ENCODE measurements around the gene SYT7. TPM values are rescaled to one million over a fixed set of nuclear protein-coding genes. Genes with fewer than 3 reads are reported as not detected.

The SYT7 gene
- total and polyA plus RNA-seq, 2 of the 8 experiments (the other 6 are each of a cell fraction or from before 2014, with no cell fraction given), result 9.6 to 10.5 TPM

DNA sequence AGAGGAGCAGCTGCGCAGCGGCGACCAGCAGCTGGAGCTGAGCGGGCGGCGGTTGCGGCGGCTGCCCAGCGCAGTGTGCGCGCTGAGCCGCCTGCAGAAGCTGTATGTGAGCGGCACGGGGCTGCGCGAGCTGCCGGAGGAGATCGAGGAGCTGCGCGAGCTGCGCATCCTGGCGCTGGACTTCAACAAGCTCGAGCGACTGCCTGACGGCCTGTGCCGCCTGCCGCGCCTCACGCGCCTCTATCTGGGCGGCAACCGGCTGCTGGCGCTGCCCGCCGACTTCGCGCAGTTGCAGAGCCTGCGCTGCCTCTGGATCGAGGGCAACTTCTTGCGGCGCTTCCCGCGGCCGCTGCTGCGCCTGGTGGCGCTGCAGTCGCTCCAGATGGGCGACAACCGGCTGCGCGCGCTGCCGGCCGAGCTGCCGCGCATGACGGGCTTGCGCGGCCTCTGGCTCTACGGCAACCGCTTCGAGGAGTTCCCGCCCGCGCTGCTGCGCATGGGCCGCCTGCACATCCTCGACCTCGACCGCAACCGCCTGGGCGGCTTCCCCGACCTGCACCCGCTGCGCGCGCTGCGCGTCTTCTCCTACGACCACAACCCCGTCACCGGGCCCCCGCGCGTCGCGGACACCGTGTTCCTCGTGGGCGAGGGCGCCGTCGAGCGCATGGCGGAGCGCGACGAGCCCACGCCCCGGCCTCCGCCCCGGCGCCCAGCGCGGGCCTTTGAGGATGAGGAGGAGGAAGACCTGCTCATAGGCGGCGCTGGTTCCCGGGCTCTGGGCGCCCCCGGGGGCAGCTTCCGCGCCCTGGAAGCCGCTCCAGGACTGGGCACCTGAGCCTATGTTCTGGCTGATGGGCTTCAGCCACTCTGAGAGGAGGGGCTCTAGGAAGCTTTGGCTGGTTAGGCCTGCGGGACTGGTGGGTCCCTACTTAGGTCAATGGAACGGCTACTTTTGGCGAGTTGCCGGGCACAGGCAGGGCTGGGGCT lies 71.5 kb downstream of the SYT7 start (continued):
- TF ChIP-seq NANOG (IDR thresholded peaks at IDR 0.05; ENCODE audit: insufficient read depth, low read depth, low read length, poor library complexity, severe bottlenecking), result no peak
- TF ChIP-seq CBX8 (IDR thresholded peaks at IDR 0.05; ENCODE audit: borderline replicate concordance, low read depth, low read length), result no peak
- TF ChIP-seq TEAD4 (IDR thresholded peaks at IDR 0.05; ENCODE audit: low read depth, low read length), result peak; percentile 55; the same call in 1 of the 2 replicates
- TF ChIP-seq SAP30 (IDR thresholded peaks at IDR 0.05; ENCODE audit: insufficient read depth, insufficient replicate concordance, low read length), result no peak
- TF ChIP-seq, protein P1, sequence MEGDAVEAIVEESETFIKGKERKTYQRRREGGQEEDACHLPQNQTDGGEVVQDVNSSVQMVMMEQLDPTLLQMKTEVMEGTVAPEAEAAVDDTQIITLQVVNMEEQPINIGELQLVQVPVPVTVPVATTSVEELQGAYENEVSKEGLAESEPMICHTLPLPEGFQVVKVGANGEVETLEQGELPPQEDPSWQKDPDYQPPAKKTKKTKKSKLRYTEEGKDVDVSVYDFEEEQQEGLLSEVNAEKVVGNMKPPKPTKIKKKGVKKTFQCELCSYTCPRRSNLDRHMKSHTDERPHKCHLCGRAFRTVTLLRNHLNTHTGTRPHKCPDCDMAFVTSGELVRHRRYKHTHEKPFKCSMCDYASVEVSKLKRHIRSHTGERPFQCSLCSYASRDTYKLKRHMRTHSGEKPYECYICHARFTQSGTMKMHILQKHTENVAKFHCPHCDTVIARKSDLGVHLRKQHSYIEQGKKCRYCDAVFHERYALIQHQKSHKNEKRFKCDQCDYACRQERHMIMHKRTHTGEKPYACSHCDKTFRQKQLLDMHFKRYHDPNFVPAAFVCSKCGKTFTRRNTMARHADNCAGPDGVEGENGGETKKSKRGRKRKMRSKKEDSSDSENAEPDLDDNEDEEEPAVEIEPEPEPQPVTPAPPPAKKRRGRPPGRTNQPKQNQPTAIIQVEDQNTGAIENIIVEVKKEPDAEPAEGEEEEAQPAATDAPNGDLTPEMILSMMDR (IDR thresholded peaks at IDR 0.05; ENCODE audit: control extremely low read depth in 1 of 3, insufficient read depth in 1 of 3, low read depth in 1 of 3, low read length in 3 of 3), result peak in 2 of 3 experiments; percentile 69 to 81; a peak in 3 of 4 replicates
- TF ChIP-seq SP1 (IDR thresholded peaks at IDR 0.05; ENCODE audit: low read depth, low read length), result no peak
- TF ChIP-seq RXRA (IDR thresholded peaks at IDR 0.05; ENCODE audit: insufficient read depth, low read depth, low read length), result no peak
- TF ChIP-seq ZNF274 (IDR thresholded peaks at IDR 0.05; ENCODE audit: borderline replicate concordance, extremely low read depth, low read length), result no peak
- peak; percentile 50 for TF ChIP-seq KDM4A (IDR thresholded peaks at IDR 0.05; ENCODE audit: low read depth, low read length, severe bottlenecking)
- peak; percentile 64 to 84; a peak in 2 of 4 replicates for TF ChIP-seq SIN3A (conservative IDR thresholded peaks at IDR 0.05 in 1 of 2, IDR thresholded peaks at IDR 0.05 in 1 of 2; ENCODE audit: low read depth in 1 of 2, low read length in 2 of 2)
- no peak for TF ChIP-seq RFX5 (IDR thresholded peaks at IDR 0.05; ENCODE audit: borderline replicate concordance, low read depth, low read length)
- TF ChIP-seq MAFK (IDR thresholded peaks at IDR 0.05; ENCODE audit: low read depth, low read length), result no peak
- TF ChIP-seq CREB1 (IDR thresholded peaks at IDR 0.05), result peak; percentile 65
- TF ChIP-seq CEBPB (IDR thresholded peaks at IDR 0.05; ENCODE audit: low read depth, low read length), result no peak
- no peak; the same call in 1 of the 2 replicates for TF ChIP-seq GABPA (IDR thresholded peaks at IDR 0.05; ENCODE audit: borderline replicate concordance, insufficient read depth, low read length)
- no peak for TF ChIP-seq HDAC6 (IDR thresholded peaks at IDR 0.05; ENCODE audit: low read depth, low read length)
- TF ChIP-seq, protein P2, sequence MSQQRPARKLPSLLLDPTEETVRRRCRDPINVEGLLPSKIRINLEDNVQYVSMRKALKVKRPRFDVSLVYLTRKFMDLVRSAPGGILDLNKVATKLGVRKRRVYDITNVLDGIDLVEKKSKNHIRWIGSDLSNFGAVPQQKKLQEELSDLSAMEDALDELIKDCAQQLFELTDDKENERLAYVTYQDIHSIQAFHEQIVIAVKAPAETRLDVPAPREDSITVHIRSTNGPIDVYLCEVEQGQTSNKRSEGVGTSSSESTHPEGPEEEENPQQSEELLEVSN (IDR thresholded peaks at IDR 0.05), result peak; percentile 100
- no peak for TF ChIP-seq KDM1A (IDR thresholded peaks at IDR 0.05; ENCODE audit: borderline replicate concordance, low read length)

Data from H1 (cell line).